Tibial artery (tissue), 4 donors: ENCODE measurements around the gene SCAMP2.

Experiments
- DNase-seq, 2 donors: peaks; one replicate each; pipeline ENCODE4 v3.0.0-alpha.2; 2019
- H3K27ac ChIP-seq, 2 donors: fragments of 200-600 bp; sonication (generic) in 1 of 2; 1 replicate in 1 of 2; 2 replicates in 1 of 2; pipeline ENCODE4 v1.5.1; 2018 to 2019; ENCODE audit warnings: mild to moderate bottlenecking in 1 of 2
- H3K27me3 ChIP-seq, 2 donors: fragments of 200-600 bp; sonication (generic) in 1 of 2; one replicate each; pipeline versions ENCODE4 v1.5.1 to v1.6.0; 2016 to 2019
- H3K36me3 ChIP-seq, 3 donors: fragments of 200-600 bp; sonication (generic) in 2 of 3; one replicate each; pipeline ENCODE4 v1.5.1; 2016 to 2019; ENCODE audit warnings: mild to moderate bottlenecking in 2 of 3
- H3K4me1 ChIP-seq, 4 donors: fragments of 200-600 bp; sonication (generic) in 2 of 4; 1 replicate in 3 of 4; 2 replicates in 1 of 4; pipeline ENCODE4 v1.5.1; 2016 to 2019
- H3K4me3 ChIP-seq, 2 donors: fragments of 200-600 bp; sonication (generic) in 1 of 2; 1 replicate in 1 of 2; 2 replicates in 1 of 2; pipeline ENCODE4 v1.5.1; 2018 to 2019; ENCODE audit warnings: mild to moderate bottlenecking in 2 of 2
- H3K9me3 ChIP-seq, 3 donors: fragments of 200-600 bp; sonication (generic) in 1 of 3; one replicate each; pipeline ENCODE4 v1.5.1; 2016 to 2019
- intact Hi-C: fragments of 100-400 bp; cut with DNase I; formaldehyde crosslinking; loops from one replicate; pipeline ENCODE4 v1.15.0; 2023; ENCODE audit warnings: low total_unique reads
- TF ChIP-seq, protein P1 (sequence below), 2 experiments: fragments of 200-600 bp in 1 of 2; fragments of 450-650 bp in 1 of 2; IDR thresholded peaks; one replicate each; pipeline ENCODE4 v1.5.1; 2017 to 2019; ENCODE audit warnings: antibody characterized with exemption in 2 of 2, mild to moderate bottlenecking in 1 of 2, moderate library complexity in 1 of 2

Gene SCAMP2

DNA sequence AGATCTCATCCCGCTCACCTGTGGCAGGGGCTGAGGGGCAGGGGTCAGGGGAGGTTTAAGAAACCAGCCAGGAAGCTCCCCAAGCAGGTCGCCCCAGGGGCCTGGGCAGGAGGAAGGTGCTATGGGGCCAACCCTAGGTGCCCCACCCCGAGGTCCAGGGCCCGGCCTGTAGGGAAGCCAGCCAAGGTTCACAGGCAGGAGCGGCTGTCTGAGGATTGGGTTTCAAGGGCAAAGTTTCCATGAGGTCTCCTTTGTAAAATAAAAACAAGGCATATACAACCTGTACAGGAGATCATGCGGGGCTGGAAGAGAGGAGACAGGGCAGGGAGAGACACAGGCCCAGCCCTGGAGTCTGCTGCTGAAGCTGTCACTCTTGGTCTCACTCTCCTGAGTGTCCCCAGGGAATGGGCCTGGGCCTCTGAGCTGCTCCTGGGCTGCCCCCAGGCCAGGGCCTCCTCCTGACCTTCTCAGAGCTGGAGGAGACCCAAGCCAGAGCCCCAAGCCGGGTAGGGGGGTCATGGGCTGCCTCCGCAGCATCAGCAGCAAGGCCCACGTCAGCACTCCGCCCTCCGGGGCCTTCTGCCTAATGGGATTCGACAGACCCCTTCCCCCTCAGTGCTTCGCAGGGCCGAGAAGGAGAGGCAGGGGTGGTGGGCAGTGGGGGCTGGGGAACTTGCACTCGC, 41.2 kb downstream of the SCAMP2 start:
- no peaks in the 10 kb centered on the region for H3K4me1 ChIP-seq
- no peak overlapping the region for H3K4me3 ChIP-seq
- TF ChIP-seq, protein P1, sequence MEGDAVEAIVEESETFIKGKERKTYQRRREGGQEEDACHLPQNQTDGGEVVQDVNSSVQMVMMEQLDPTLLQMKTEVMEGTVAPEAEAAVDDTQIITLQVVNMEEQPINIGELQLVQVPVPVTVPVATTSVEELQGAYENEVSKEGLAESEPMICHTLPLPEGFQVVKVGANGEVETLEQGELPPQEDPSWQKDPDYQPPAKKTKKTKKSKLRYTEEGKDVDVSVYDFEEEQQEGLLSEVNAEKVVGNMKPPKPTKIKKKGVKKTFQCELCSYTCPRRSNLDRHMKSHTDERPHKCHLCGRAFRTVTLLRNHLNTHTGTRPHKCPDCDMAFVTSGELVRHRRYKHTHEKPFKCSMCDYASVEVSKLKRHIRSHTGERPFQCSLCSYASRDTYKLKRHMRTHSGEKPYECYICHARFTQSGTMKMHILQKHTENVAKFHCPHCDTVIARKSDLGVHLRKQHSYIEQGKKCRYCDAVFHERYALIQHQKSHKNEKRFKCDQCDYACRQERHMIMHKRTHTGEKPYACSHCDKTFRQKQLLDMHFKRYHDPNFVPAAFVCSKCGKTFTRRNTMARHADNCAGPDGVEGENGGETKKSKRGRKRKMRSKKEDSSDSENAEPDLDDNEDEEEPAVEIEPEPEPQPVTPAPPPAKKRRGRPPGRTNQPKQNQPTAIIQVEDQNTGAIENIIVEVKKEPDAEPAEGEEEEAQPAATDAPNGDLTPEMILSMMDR (IDR thresholded peaks at IDR 0.05), result no peak
- H3K9me3 ChIP-seq, result no peaks in the 10 kb centered on the region
- H3K36me3 ChIP-seq, result peaks cover 0 to 18% (median 5%) of the 10 kb centered on the region in 3 donors
- no peak for DNase-seq
- H3K27me3 ChIP-seq, result peaks cover 0 to 39% of the 10 kb centered on the region in 2 donors
- no peak overlapping the region for H3K27ac ChIP-seq
- intact Hi-C loops, result no loop called here

DNA sequence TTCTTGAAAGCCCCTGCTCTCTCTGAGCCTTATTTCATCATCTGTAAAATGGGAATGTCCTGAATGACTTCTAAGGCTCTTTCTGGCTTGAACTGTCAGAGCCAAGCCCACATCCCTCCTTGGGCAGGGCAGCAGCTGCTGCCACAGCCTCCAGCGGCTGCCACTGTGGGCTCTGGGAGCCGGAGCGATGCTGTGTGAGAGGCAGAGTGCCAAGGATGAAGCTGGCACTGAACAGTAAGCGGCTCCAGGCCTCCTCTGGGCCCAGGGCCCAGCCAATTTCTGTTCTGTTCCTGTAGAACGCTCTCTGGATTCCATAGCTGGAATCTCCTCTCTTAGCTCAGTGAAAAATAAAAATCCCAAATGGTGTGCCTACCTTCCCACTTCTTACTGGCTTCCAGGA, 42.3 kb downstream of the SCAMP2 start:
- intact Hi-C loops, result no loop called here
- TF ChIP-seq, protein P1 (IDR thresholded peaks at IDR 0.05), result no peak
- H3K27ac ChIP-seq, result no peak overlapping the region
- no peak overlapping the region for H3K4me3 ChIP-seq
- H3K27me3 ChIP-seq, result peaks cover 0 to 50% of the 10 kb centered on the region in 2 donors
- no peak for DNase-seq
- H3K9me3 ChIP-seq, result no peaks in the 10 kb centered on the region
- peaks cover 0 to 7% (median 0%) of the 10 kb centered on the region in 3 donors for H3K36me3 ChIP-seq
- H3K4me1 ChIP-seq, result peaks cover 0 to 8% (median 0%) of the 10 kb centered on the region in 4 donors

DNA sequence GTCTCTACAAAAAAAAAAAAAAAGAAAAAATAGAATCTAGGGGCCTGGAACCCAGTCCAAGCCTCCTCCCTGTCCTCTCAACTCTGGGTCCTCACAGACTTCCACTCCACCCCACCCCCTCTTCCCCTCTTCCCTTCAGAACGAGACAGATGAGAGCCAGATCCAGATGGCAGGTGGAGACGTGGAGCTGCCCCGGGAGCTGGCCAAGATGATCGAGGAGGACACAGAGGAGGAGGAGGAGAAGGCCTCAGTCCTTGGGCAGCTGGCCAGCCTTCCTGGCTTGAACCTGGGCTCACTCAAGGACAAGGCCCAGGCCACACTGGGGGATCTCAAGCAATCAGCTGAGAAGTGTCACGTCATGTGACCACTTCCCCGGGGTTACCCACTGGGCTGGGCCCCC, 43.2 kb downstream of the SCAMP2 start:
- Histone ChIP-seq H3K4me3 (no peak overlapping the region), H3K27me3 (peaks cover 0 to 55% of the 10 kb centered on the region in 2 donors), H3K4me1 (peaks cover 0 to 8% (median 0%) of the 10 kb centered on the region in 4 donors), H3K27ac (no peak overlapping the region), H3K36me3 (no peaks in the 10 kb centered on the region), H3K9me3 (no peaks in the 10 kb centered on the region)
- no peak for DNase-seq
- TF ChIP-seq, protein P1 (IDR thresholded peaks at IDR 0.05), result no peak
- intact Hi-C loops, result no loop called here

DNA sequence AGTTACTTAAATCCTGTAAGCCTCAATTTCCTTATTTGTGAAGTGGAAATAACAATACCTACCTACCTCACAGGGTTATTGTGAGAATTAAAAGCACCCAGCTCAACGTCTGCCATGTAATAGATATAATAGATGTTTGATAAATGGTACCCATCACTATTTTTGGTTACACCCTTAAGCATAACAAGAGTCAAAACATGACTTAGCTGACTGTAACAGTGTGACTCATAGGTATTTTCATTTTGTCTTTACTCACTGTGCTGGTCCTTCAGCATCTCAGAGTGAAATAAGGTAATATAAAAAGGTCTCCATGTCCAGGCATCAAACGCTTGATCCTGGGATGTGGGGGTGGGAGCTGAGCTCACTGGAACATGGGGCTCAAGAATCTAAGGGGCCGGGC, 43.7 kb downstream of the SCAMP2 start:
- no peaks in the 10 kb centered on the region for H3K36me3 ChIP-seq
- no peaks in the 10 kb centered on the region for H3K9me3 ChIP-seq
- H3K27me3 ChIP-seq, result peaks cover 0 to 56% of the 10 kb centered on the region in 2 donors
- intact Hi-C loops, result no loop called here
- DNase-seq, result no peak
- H3K4me1 ChIP-seq, result peaks cover 0 to 8% (median 0%) of the 10 kb centered on the region in 4 donors
- no peak overlapping the region for H3K27ac ChIP-seq
- H3K4me3 ChIP-seq, result no peak overlapping the region
- TF ChIP-seq, protein P1 (IDR thresholded peaks at IDR 0.05), result no peak

DNA sequence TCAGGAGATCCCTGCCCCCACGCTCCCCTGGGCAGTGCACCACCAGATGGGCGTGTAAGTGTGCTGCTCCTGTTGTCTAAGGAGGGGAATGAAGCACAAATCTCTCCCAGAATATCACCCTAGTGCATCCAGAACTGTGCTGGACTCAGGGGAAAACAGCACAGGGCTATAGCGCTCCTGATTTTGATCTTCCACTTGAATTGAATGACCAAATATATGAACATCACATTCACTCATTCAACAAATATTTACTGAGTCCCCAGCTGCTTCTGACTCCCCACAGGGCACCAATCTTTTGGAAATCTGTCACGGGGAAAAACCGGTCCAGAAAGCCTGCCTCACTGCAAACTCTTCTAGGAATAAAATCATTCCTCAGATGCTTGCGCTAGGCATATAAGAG, 44.3 kb downstream of the SCAMP2 start:
- Histone ChIP-seq H3K27me3 (peaks cover 0 to 62% of the 10 kb centered on the region in 2 donors), H3K27ac (no peak overlapping the region), H3K4me3 (no peak overlapping the region), H3K4me1 (peaks cover 0 to 8% (median 0%) of the 10 kb centered on the region in 4 donors), H3K36me3 (no peaks in the 10 kb centered on the region), H3K9me3 (no peaks in the 10 kb centered on the region)
- no peak for DNase-seq
- intact Hi-C loops, result no loop called here
- TF ChIP-seq, protein P1 (IDR thresholded peaks at IDR 0.05), result no peak
